SK-N-MC (cell line): ENCODE measurements around the gene PODXL2.

ENCODE experiments used
- FOXP2 ChIP-seq: optimal IDR thresholded peaks from 2 replicates; pipeline ENCODE3; 2011; ENCODE audit warnings: mild to moderate bottlenecking, moderate library complexity; ENCODE audit not compliant: insufficient read depth; ENCODE audit errors: extremely low read length, control extremely low read depth
- POLR2AphosphoS5 ChIP-seq: IDR thresholded peaks from 2 replicates; pipeline ENCODE4 v1.6.1; 2012; ENCODE audit warnings: mild to moderate bottlenecking, low read depth, low read length, borderline replicate concordance

DNA sequence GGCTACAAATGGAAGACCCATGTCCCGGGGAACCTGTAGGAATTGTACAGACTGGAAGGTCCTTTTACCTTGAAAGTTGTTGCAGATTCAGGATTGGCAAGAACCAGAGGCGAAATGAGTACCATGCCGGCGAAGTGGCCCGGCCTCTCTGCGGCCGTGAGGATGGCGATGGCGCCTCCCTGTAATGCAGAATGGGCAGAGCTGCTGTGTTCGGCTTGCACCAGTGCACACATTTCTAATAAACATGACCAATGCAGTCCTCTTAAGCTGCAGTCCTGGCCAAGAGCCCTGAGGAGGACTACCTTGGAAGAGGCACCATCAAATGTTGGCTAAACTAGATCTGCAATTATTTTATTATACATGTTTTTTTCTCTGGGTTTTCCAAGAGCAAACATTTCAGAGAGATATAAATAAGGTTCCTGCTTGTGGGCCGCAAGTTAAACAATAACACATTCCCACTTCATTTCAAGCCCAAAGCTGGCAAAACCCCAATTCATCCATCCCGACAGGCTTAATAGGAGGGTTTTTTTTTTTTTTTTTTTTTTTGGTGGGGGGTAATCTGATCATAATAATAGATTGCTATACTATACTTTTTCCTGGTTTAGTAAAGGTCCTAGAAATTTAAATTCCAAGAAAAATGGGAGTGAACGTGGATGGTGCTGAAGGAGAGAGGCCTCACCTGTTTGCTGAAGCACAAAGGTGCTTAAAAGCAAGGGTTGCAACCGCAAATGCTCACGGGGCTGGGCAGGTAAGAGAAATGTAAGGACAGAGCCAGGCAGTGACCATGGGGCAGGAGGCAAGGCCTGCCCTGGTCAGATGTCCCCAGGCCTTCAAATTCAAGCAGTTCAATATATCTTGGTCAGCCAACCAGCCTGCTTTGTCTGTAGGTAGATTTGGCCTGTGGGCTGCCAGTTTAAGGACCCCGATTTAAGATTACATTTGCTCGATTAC, 92.3 kb downstream of the PODXL2 start:
- TF ChIP-seq POLR2AphosphoS5 = no peak
- no peak for TF ChIP-seq FOXP2
